Activated CD8-positive, alpha-beta memory T cell treated with anti-CD3 and anti-CD28 coated beads for 36 hours (primary cell): ENCODE data around the gene EEF1AKMT2. TPM values are rescaled to one million over a fixed set of nuclear protein-coding genes. Genes with fewer than 3 reads are reported as not detected.
"Not testable (repeated sequence)": the region's sequence is repeated elsewhere in the genome, so short reads cannot be mapped to it uniquely, and the experiment has no call there.

Experiments
- CTCF ChIA-PET: fragments of 350-600 bp; sonication (Branson Sonifier 250); formaldehyde crosslinking; loops from one replicate; lab custom pipeline; 2021; ENCODE audit warnings: antibody characterized with exemption; lab: Charles Lee
- POLR2A ChIA-PET: fragments of 350-600 bp; sonication (Branson Sonifier 250); formaldehyde crosslinking; loops from one replicate; lab custom pipeline; 2021; ENCODE audit warnings: antibody characterized with exemption; lab: Charles Lee
- total RNA-seq, 2 experiments: library from RNA; stranded (reverse); gene quantifications; one replicate each; pipeline ENCODE4 v1.2.3, GENCODE V29; 2021

Gene EEF1AKMT2
- total RNA-seq, 2 experiments from 2014 or later: 18.7 to 19.1 TPM

- ChIA-PET CTCF (interaction anchor here (0.6 to 2.3 kb wide), 3 partner anchors 14 to 191 kb away, joined by 3 to 8 read pairs (median 3); no protein-coding TSS in a partner anchor), POLR2A (no interaction called here)
Observed at GRCh38 chr10:124763267-124763666, 28.4 kb downstream of the EEF1AKMT2 start.

GRCh38 chr10:124762281-124762680 lies 29.4 kb downstream of the EEF1AKMT2 start:
- ChIA-PET CTCF (interaction anchor here (2.3 kb wide), 1 partner anchor 13 kb away, joined by 8 read pairs; no protein-coding TSS in a partner anchor), POLR2A (no interaction called here)

- ChIA-PET CTCF (interaction anchor here (0.9 kb wide), 1 partner anchor 15 kb away, joined by 4 read pairs; no protein-coding TSS in a partner anchor), POLR2A (no interaction called here)
Observed at GRCh38 chr10:124756156-124756903, 35.4 kb downstream of the EEF1AKMT2 start.

GRCh38 chr10:124755581-124755980 lies 36.1 kb downstream of the EEF1AKMT2 start:
- POLR2A ChIA-PET: no interaction called here
- CTCF ChIA-PET: no interaction called here

- POLR2A ChIA-PET: no interaction called here
- CTCF ChIA-PET: no interaction called here
Observed at GRCh38 chr10:124754227-124754626, 37.5 kb downstream of the EEF1AKMT2 start.

- POLR2A ChIA-PET: interaction anchor here (1.0 kb wide), 2 partner anchors 16 to 219 kb away, joined by 3 read pairs; no protein-coding TSS in a partner anchor
- CTCF ChIA-PET: interaction anchor here (0.6 to 1.9 kb wide), 6 partner anchors 13 to 219 kb away, joined by 3 to 8 read pairs (median 4); no protein-coding TSS in a partner anchor
Observed at GRCh38 chr10:124748953-124749645, 42.6 kb downstream of the EEF1AKMT2 start.

- CTCF ChIA-PET: interaction anchor here (0.6 to 1.6 kb wide), 3 partner anchors 164 to 218 kb away, joined by 3 to 7 read pairs (median 3); no protein-coding TSS in a partner anchor
- POLR2A ChIA-PET: no interaction called here
Observed at GRCh38 chr10:124748166-124748565, 43.5 kb downstream of the EEF1AKMT2 start.

GRCh38 chr10:124747745-124748144 lies 43.9 kb downstream of the EEF1AKMT2 start:
- POLR2A ChIA-PET: no interaction called here
- CTCF ChIA-PET: interaction anchor here (1.0 to 1.6 kb wide), 2 partner anchors 207 to 217 kb away, joined by 3 to 7 read pairs; no protein-coding TSS in a partner anchor

GRCh38 chr10:124746992-124747391 lies 44.7 kb downstream of the EEF1AKMT2 start:
- ChIA-PET POLR2A (no interaction called here), CTCF (interaction anchor here (1.6 kb wide), 1 partner anchor 217 kb away, joined by 7 read pairs; no protein-coding TSS in a partner anchor)

GRCh38 chr10:124746447-124746846 lies 45.2 kb downstream of the EEF1AKMT2 start:
- CTCF ChIA-PET: interaction anchor here (0.7 to 1.4 kb wide), 4 partner anchors 17 to 221 kb away, joined by 3 to 4 read pairs (median 3); no protein-coding TSS in a partner anchor
- POLR2A ChIA-PET: not testable (repeated sequence)

GRCh38 chr10:124745673-124746072 lies 46.0 kb downstream of the EEF1AKMT2 start:
- ChIA-PET POLR2A (no interaction called here), CTCF (interaction anchor here (0.6 to 1.7 kb wide), 13 partner anchors 17 to 241 kb away, joined by 3 to 8 read pairs (median 3); partner anchors contain the start of gene ABRAXAS2)

GRCh38 chr10:124745252-124745651 lies 46.4 kb downstream of the EEF1AKMT2 start:
- ChIA-PET POLR2A (no interaction called here), CTCF (interaction anchor here (0.9 to 1.7 kb wide), 12 partner anchors 18 to 219 kb away, joined by 3 to 8 read pairs (median 3); partner anchors contain the start of gene ABRAXAS2)

- CTCF ChIA-PET: interaction anchor here (1.1 to 1.7 kb wide), 6 partner anchors 21 to 219 kb away, joined by 3 to 8 read pairs (median 3); no protein-coding TSS in a partner anchor
- POLR2A ChIA-PET: interaction anchor here (0.6 kb wide), 1 partner anchor 290 kb away, joined by 5 read pairs; no protein-coding TSS in a partner anchor
Observed at GRCh38 chr10:124744102-124745050, 47.3 kb downstream of the EEF1AKMT2 start, which contains the start of gene FAM53B. Gene FAM53B (minus strand): TSS chr10:124744378. CDS start chr10:124706713, 37,665 bp downstream.

- ChIA-PET POLR2A (interaction anchor here (0.7 to 3.0 kb wide), 5 partner anchors 10 to 55 kb away, joined by 3 to 19 read pairs (median 4); no protein-coding TSS in a partner anchor), CTCF (interaction anchor here (0.9 to 4.2 kb wide), 9 partner anchors 10 to 129 kb away, joined by 3 to 50 read pairs (median 8); no protein-coding TSS in a partner anchor)
Observed at GRCh38 chr10:124743191-124744101, 48.2 kb downstream of the EEF1AKMT2 start.

- ChIA-PET CTCF (interaction anchor here (0.8 to 4.2 kb wide), 18 partner anchors 9 to 212 kb away, joined by 3 to 50 read pairs (median 8); no protein-coding TSS in a partner anchor), POLR2A (interaction anchor here (0.7 to 3.0 kb wide), 6 partner anchors 9 to 54 kb away, joined by 3 to 19 read pairs (median 4); no protein-coding TSS in a partner anchor)
Observed at GRCh38 chr10:124742413-124743190, 49.1 kb downstream of the EEF1AKMT2 start.
